Fibroblast of pulmonary artery (primary cell): ENCODE results near the gene CD6.

Experiments
- DNase-seq: peaks from one replicate; pipeline ENCODE4 v3.0.0-alpha.2; 2010; ENCODE audit warnings: low read depth
- H3K4me3 ChIP-seq: replicated peaks from 2 replicates; pipeline ENCODE4 v1.5.1; 2011; ENCODE audit warnings: low read depth, mild to moderate bottlenecking, control low read depth, low read length, moderate library complexity
- CTCF ChIP-seq: IDR thresholded peaks from 2 replicates; pipeline ENCODE4 v1.5.1; 2011; ENCODE audit warnings: mild to moderate bottlenecking, control low read depth, low read length, inconsistent platforms; ENCODE audit errors: missing control alignments

The CD6 gene

GRCh38 chr11:61012737-61013215 is 41.3 kb downstream of the CD6 start:
- DNase-seq, result no peak
- no peak overlapping the region for H3K4me3 ChIP-seq
- TF ChIP-seq CTCF, result no peak

- no peak for TF ChIP-seq CTCF
- no peak for DNase-seq
- no peak overlapping the region for H3K4me3 ChIP-seq
Measured at GRCh38 chr11:61018059-61018458, 46.6 kb downstream of the CD6 start.

- no peak for TF ChIP-seq CTCF
- DNase-seq, result no peak
- H3K4me3 ChIP-seq, result no peak overlapping the region
Measured at GRCh38 chr11:61019037-61019831, 47.8 kb downstream of the CD6 start.

- no peak for DNase-seq
- no peak for TF ChIP-seq CTCF
Measured at GRCh38 chr11:61019832-61020405, 48.4 kb downstream of the CD6 start.

GRCh38 chr11:61020551-61021235 is 49.2 kb downstream of the CD6 start:
- no peak for TF ChIP-seq CTCF
- no peak overlapping the region for H3K4me3 ChIP-seq
- no peak for DNase-seq

More at GRCh38 chr11:61019832-61020405, 48.4 kb downstream of the CD6 start:
- H3K4me3 ChIP-seq, result no peak overlapping the region

GRCh38 chr11:61021661-61022212 is 50.3 kb downstream of the CD6 start:
- no peak for DNase-seq
- TF ChIP-seq CTCF, result no peak
- H3K4me3 ChIP-seq, result no peak overlapping the region
